ENCODE measurements around the gene MECR.

MECR gene

DNA sequence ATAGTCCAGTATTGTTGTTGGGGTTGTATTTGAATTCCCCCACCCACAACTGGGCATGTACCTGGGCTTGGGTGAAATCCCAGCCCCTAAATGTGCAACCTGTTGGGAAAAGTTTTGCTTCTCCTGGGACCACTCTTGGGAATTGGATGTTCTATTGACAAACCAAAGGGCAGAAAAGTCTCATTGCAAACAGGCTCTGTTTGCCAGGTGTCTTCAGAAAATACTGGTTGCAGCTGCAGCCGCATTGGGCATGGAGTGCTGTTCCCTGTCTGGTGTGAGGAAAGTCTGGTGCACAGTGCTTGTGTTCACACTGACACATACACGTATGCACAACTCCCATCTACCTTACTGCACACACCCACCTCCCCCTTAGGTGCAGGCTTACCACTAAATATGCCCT lies 17.7 kb upstream of the MECR start:
- Histone ChIP-seq H3K4me3 (ENCODE audit: low read length) (no peak overlapping the region), H3K4me2 (ENCODE audit: low read length) (no peak overlapping the region), H3K36me3 (ENCODE audit: control insufficient read depth, low read length) (no peaks in the 10 kb centered on the region), H3K27me3 (ENCODE audit: control insufficient read depth, low read length) (no peaks in the 10 kb centered on the region), H3K4me1 (ENCODE audit: control insufficient read depth, low read length) (no peaks in the 10 kb centered on the region), H3K27ac (ENCODE audit: low read depth, low read length) (no peak overlapping the region), H3K9me3 (ENCODE audit: control insufficient read depth, insufficient read depth, low read length) (no peaks in the 10 kb centered on the region), H3K79me2 (ENCODE audit: control insufficient read depth, low read length) (no peaks in the 10 kb centered on the region), H3K9me2 (replicated peaks; ENCODE audit: control insufficient read depth, low read length) (no peaks in the 10 kb centered on the region), H3F3A (ENCODE audit: control insufficient read depth, insufficient read depth) (no peaks in the 10 kb centered on the region), H4K20me1 (ENCODE audit: control insufficient read depth, insufficient read depth, low read depth, low read length) (no peaks in the 10 kb centered on the region)
- TF ChIP-seq, protein P1, sequence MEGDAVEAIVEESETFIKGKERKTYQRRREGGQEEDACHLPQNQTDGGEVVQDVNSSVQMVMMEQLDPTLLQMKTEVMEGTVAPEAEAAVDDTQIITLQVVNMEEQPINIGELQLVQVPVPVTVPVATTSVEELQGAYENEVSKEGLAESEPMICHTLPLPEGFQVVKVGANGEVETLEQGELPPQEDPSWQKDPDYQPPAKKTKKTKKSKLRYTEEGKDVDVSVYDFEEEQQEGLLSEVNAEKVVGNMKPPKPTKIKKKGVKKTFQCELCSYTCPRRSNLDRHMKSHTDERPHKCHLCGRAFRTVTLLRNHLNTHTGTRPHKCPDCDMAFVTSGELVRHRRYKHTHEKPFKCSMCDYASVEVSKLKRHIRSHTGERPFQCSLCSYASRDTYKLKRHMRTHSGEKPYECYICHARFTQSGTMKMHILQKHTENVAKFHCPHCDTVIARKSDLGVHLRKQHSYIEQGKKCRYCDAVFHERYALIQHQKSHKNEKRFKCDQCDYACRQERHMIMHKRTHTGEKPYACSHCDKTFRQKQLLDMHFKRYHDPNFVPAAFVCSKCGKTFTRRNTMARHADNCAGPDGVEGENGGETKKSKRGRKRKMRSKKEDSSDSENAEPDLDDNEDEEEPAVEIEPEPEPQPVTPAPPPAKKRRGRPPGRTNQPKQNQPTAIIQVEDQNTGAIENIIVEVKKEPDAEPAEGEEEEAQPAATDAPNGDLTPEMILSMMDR (IDR thresholded peaks at IDR 0.05; ENCODE audit: low read depth, low read length, poor library complexity, severe bottlenecking), result no peak
- TF ChIP-seq EZH2phosphoT487 (IDR thresholded peaks at IDR 0.05; ENCODE audit: borderline replicate concordance, low read length), result no peak

DNA sequence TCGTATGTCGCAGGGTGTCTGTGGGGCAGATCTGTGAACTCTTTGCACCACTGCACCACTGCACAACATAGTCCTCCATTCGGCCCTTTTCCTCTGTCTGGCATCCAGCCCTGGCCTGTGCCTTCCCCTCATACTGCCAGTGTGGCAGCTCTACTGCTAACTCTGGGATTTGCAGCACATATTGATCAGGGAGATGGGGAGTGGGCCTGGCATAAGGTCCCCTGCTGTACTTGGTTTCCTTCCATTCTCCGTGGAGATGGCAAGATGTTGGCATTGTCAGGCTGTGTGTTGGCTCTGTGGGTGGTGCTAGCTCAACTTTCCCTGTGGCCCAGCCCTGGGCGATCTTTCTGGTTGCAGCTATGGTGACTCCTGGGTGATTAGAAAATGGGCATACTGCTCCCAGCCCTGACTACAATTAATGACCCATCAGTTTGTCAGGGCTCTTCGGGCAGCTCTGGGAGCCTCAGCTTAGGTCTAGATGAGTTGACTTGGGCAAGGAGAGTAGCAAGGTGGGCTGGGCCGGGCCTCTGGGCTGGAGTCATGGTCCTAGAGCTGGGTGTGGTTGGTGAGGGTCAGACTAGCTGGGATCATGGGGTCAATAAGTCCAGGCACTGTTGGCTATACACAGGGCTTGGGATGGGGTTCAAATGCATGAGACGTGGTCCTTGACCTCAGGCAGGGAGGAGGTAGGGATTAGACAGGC lies 17.0 kb upstream of the MECR start:
- H3K4me1 ChIP-seq (ENCODE audit: control insufficient read depth, low read length), result no peaks in the 10 kb centered on the region
- H3K27me3 ChIP-seq (ENCODE audit: control insufficient read depth, low read length), result no peaks in the 10 kb centered on the region
- no peak overlapping the region for H3K27ac ChIP-seq (ENCODE audit: low read depth, low read length)
- no peaks in the 10 kb centered on the region for H3K9me2 ChIP-seq (replicated peaks; ENCODE audit: control insufficient read depth, low read length)
- H3K4me3 ChIP-seq (ENCODE audit: low read length), result no peak overlapping the region
- no peaks in the 10 kb centered on the region for H3K36me3 ChIP-seq (ENCODE audit: control insufficient read depth, low read length)
- H3F3A ChIP-seq (ENCODE audit: control insufficient read depth, insufficient read depth), result no peaks in the 10 kb centered on the region
- no peaks in the 10 kb centered on the region for H3K9me3 ChIP-seq (ENCODE audit: control insufficient read depth, insufficient read depth, low read length)
- H3K79me2 ChIP-seq (ENCODE audit: control insufficient read depth, low read length), result no peaks in the 10 kb centered on the region
- no peak overlapping the region for H3K4me2 ChIP-seq (ENCODE audit: low read length)
- no peaks in the 10 kb centered on the region for H4K20me1 ChIP-seq (ENCODE audit: control insufficient read depth, insufficient read depth, low read depth, low read length)
- TF ChIP-seq, protein P1 (IDR thresholded peaks at IDR 0.05; ENCODE audit: low read depth, low read length, poor library complexity, severe bottlenecking), result no peak
- no peak for TF ChIP-seq EZH2phosphoT487 (IDR thresholded peaks at IDR 0.05; ENCODE audit: borderline replicate concordance, low read length)

DNA sequence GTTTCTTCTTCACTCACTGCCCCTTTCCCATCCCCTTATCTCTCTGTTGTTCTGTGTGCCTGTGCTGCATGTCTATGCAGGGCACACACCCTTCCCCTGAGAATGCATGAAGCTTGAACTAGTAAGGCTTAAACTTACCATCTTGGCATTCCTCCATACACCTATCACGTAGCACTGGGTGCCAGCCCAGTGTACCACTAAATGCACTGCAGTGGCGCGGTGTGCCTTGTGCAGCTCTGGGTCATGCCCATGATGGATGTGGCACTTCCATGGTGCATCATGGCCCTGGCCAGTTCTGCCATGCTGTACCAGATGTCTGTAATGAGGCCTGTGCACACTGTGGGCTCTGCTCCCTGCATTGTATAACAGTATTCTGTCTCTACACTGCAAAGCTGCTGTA lies 16.3 kb upstream of the MECR start:
- no peaks in the 10 kb centered on the region for H3K9me2 ChIP-seq (replicated peaks; ENCODE audit: control insufficient read depth, low read length)
- TF ChIP-seq EZH2phosphoT487 (IDR thresholded peaks at IDR 0.05; ENCODE audit: borderline replicate concordance, low read length), result no peak
- TF ChIP-seq, protein P1 (IDR thresholded peaks at IDR 0.05; ENCODE audit: low read depth, low read length, poor library complexity, severe bottlenecking), result no peak
- no peaks in the 10 kb centered on the region for H4K20me1 ChIP-seq (ENCODE audit: control insufficient read depth, insufficient read depth, low read depth, low read length)
- H3K27me3 ChIP-seq (ENCODE audit: control insufficient read depth, low read length), result no peaks in the 10 kb centered on the region
- no peak overlapping the region for H3K4me2 ChIP-seq (ENCODE audit: low read length)
- H3K36me3 ChIP-seq (ENCODE audit: control insufficient read depth, low read length), result no peaks in the 10 kb centered on the region
- H3K4me1 ChIP-seq (ENCODE audit: control insufficient read depth, low read length), result no peaks in the 10 kb centered on the region
- no peaks in the 10 kb centered on the region for H3K9me3 ChIP-seq (ENCODE audit: control insufficient read depth, insufficient read depth, low read length)
- no peak overlapping the region for H3K4me3 ChIP-seq (ENCODE audit: low read length)
- H3K27ac ChIP-seq (ENCODE audit: low read depth, low read length), result no peak overlapping the region
- H3F3A ChIP-seq (ENCODE audit: control insufficient read depth, insufficient read depth), result no peaks in the 10 kb centered on the region
- H3K79me2 ChIP-seq (ENCODE audit: control insufficient read depth, low read length), result no peaks in the 10 kb centered on the region
